H1 (cell line): ENCODE measurements around the gene POPDC2. TPM values are rescaled to one million over a fixed set of nuclear protein-coding genes. Genes with fewer than 3 reads are reported as not detected.

Experiments
- polyA plus RNA-seq, 7 experiments: library from polyadenylated mRNA; depleted of rRNA in 3 of 7; stranded (reverse) in 5 of 7; unstranded in 2 of 7; fragments of >200 nt in 5 of 7; fragments of 200-250 nt in 2 of 7; gene quantifications; 1 replicate in 5 of 7; 2 replicates in 1 of 7; 4 replicates in 1 of 7; pipeline versions ENCODE4 v1.2.1 to v1.2.3, GENCODE V29; 2011 to 2013; ENCODE audit warnings: missing spikeins in 2 of 7, mixed read lengths in 2 of 7
- total RNA-seq: library from RNA; stranded (reverse); fragmentation: NEBNext Ultra II Directional; extraction: Animal tissue kit (Norgen Biotek cat#: 25700); gene quantifications from 2 replicates; pipeline ENCODE4 v1.2.1, GENCODE V29; 2021
- TF ChIP-seq, protein P1 (sequence below): fragments of 300-600 bp; sonication (generic); IDR thresholded peaks from 2 replicates; pipeline ENCODE4 v1.7.1; 2012; ENCODE audit warnings: low read length, moderate library complexity, mild to moderate bottlenecking, inconsistent platforms; ENCODE audit not compliant: insufficient replicate concordance

POPDC2 gene
- total and polyA plus RNA-seq, 2 of the 8 experiments (the other 6 are each of a cell fraction or from before 2014, with no cell fraction given) = 0.65 to 1.1 TPM

DNA sequence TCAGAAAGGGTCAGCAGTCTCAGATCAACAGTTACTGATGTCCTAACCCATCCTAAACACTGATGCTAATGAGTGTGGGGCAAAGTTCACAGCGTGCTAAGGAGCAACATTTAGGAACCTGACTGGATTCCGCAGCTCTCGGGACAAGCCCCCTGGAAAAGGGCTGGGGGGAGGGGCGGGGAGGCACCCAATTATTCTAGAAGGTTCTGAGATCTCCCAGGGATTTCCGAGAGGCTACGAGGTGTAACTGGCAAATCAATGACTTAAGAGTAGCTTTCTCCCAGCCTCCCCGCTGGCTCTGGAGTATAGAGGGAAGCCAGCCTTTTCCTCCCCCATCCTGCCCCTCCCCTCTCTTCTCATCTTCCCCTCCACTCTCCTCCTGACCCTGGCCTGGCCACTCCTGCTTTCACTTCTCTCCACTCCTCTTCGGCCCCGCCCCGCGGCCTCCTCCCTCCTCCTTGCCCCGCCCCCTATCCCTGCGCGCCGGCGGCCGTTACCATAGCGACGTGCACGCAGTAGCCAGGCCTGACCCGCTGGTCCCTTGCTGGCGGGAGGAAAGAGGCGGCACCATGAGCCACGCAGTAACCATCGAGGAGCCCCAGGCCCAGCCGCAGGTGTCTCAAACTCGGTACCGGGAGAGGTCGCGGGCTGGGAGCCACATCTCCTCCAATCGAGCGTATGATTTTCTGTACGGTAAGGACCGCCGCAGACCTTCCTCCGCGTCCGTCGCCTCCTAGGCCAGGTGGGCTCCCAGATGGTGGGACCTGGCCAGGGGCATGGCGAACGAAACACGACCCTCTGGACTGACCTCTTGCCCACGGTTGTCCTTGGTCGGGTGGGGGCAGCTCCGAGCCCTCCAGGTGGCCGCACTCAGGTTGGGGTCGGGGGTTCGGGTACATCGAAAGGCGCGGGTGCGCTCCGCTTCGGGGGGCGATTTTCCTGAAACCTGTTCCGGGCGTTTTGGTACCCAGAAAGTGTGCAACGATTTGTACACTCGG lies 42.4 kb upstream of the POPDC2 start, which contains the start of gene CFAP91 (continued):
- TF ChIP-seq, protein P1, sequence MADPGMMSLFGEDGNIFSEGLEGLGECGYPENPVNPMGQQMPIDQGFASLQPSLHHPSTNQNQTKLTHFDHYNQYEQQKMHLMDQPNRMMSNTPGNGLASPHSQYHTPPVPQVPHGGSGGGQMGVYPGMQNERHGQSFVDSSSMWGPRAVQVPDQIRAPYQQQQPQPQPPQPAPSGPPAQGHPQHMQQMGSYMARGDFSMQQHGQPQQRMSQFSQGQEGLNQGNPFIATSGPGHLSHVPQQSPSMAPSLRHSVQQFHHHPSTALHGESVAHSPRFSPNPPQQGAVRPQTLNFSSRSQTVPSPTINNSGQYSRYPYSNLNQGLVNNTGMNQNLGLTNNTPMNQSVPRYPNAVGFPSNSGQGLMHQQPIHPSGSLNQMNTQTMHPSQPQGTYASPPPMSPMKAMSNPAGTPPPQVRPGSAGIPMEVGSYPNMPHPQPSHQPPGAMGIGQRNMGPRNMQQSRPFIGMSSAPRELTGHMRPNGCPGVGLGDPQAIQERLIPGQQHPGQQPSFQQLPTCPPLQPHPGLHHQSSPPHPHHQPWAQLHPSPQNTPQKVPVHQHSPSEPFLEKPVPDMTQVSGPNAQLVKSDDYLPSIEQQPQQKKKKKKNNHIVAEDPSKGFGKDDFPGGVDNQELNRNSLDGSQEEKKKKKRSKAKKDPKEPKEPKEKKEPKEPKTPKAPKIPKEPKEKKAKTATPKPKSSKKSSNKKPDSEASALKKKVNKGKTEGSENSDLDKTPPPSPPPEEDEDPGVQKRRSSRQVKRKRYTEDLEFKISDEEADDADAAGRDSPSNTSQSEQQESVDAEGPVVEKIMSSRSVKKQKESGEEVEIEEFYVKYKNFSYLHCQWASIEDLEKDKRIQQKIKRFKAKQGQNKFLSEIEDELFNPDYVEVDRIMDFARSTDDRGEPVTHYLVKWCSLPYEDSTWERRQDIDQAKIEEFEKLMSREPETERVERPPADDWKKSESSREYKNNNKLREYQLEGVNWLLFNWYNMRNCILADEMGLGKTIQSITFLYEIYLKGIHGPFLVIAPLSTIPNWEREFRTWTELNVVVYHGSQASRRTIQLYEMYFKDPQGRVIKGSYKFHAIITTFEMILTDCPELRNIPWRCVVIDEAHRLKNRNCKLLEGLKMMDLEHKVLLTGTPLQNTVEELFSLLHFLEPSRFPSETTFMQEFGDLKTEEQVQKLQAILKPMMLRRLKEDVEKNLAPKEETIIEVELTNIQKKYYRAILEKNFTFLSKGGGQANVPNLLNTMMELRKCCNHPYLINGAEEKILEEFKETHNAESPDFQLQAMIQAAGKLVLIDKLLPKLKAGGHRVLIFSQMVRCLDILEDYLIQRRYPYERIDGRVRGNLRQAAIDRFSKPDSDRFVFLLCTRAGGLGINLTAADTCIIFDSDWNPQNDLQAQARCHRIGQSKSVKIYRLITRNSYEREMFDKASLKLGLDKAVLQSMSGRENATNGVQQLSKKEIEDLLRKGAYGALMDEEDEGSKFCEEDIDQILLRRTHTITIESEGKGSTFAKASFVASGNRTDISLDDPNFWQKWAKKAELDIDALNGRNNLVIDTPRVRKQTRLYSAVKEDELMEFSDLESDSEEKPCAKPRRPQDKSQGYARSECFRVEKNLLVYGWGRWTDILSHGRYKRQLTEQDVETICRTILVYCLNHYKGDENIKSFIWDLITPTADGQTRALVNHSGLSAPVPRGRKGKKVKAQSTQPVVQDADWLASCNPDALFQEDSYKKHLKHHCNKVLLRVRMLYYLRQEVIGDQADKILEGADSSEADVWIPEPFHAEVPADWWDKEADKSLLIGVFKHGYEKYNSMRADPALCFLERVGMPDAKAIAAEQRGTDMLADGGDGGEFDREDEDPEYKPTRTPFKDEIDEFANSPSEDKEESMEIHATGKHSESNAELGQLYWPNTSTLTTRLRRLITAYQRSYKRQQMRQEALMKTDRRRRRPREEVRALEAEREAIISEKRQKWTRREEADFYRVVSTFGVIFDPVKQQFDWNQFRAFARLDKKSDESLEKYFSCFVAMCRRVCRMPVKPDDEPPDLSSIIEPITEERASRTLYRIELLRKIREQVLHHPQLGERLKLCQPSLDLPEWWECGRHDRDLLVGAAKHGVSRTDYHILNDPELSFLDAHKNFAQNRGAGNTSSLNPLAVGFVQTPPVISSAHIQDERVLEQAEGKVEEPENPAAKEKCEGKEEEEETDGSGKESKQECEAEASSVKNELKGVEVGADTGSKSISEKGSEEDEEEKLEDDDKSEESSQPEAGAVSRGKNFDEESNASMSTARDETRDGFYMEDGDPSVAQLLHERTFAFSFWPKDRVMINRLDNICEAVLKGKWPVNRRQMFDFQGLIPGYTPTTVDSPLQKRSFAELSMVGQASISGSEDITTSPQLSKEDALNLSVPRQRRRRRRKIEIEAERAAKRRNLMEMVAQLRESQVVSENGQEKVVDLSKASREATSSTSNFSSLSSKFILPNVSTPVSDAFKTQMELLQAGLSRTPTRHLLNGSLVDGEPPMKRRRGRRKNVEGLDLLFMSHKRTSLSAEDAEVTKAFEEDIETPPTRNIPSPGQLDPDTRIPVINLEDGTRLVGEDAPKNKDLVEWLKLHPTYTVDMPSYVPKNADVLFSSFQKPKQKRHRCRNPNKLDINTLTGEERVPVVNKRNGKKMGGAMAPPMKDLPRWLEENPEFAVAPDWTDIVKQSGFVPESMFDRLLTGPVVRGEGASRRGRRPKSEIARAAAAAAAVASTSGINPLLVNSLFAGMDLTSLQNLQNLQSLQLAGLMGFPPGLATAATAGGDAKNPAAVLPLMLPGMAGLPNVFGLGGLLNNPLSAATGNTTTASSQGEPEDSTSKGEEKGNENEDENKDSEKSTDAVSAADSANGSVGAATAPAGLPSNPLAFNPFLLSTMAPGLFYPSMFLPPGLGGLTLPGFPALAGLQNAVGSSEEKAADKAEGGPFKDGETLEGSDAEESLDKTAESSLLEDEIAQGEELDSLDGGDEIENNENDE = no peak
